Loucy (cell line): ENCODE measurements around the gene PYDC2.

Experiments
- EZH2phosphoT487 ChIP-seq: fragments of 200-600 bp; IDR thresholded peaks from 2 replicates; pipeline ENCODE4 v1.6.1; 2018; ENCODE audit warnings: antibody characterized with exemption, mild to moderate bottlenecking, moderate library complexity, borderline replicate concordance
- TF ChIP-seq, protein P1 (sequence below): fragments of 200-600 bp; sonication (generic); conservative IDR thresholded peaks from 2 replicates; pipeline ENCODE4 v1.5.1; 2014; ENCODE audit warnings: mild to moderate bottlenecking, antibody characterized with exemption, low read length

DNA sequence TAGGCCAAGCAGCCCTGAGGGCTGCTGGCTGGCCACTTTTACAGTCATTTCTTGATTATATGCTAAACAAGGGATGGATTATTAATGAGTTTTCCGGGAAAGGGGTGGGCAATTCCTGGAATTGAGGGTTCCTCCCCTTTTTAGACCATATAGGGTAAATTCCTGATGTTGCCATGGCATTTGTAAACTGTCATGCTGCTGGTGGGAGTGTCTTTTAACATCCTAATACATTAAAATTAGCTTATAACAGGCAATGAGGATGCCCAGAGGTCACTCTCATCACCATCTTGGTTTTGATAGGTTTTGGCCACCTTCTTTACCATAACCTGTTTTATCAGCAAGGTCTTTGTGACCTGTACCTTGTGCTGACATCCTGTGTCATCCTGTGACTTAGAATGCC, 11.7 kb upstream of the PYDC2 start:
- TF ChIP-seq, protein P1, sequence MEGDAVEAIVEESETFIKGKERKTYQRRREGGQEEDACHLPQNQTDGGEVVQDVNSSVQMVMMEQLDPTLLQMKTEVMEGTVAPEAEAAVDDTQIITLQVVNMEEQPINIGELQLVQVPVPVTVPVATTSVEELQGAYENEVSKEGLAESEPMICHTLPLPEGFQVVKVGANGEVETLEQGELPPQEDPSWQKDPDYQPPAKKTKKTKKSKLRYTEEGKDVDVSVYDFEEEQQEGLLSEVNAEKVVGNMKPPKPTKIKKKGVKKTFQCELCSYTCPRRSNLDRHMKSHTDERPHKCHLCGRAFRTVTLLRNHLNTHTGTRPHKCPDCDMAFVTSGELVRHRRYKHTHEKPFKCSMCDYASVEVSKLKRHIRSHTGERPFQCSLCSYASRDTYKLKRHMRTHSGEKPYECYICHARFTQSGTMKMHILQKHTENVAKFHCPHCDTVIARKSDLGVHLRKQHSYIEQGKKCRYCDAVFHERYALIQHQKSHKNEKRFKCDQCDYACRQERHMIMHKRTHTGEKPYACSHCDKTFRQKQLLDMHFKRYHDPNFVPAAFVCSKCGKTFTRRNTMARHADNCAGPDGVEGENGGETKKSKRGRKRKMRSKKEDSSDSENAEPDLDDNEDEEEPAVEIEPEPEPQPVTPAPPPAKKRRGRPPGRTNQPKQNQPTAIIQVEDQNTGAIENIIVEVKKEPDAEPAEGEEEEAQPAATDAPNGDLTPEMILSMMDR, result no peak
- no peak for TF ChIP-seq EZH2phosphoT487
